ENCODE measurements around the gene AEN.

- TF ChIP-seq CTCF (IDR thresholded peaks at IDR 0.05; ENCODE audit: insufficient read depth, low read depth, low read length) (no peak), EZH2 (IDR thresholded peaks at IDR 0.05; ENCODE audit: insufficient read depth, low read length) (no peak)
Measured at GRCh38 chr15:88636050-88636449, 14.9 kb downstream of the AEN start.

Data from astrocyte (in vitro differentiated cells and primary cell).